Psoas muscle (tissue), 8 donors: Measurements from ENCODE around the gene TOP1. TPM values are rescaled to one million over a fixed set of nuclear protein-coding genes. Genes with fewer than 3 reads are reported as not detected.

Source experiments
- ATAC-seq, 4 donors: fragments of 200-7000 bp; cut with Tn5 transposase; one replicate each; pipeline ENCODE4 v1.9.1; 2020; ENCODE audit warnings: moderate library complexity in 3 of 4, mild to moderate bottlenecking in 2 of 4
- DNase-seq, 2 donors: peaks; one replicate each; pipeline ENCODE4 v3.0.0-alpha.2; 2020
- H3K27ac ChIP-seq: fragments of 200-600 bp; one replicate; pipeline ENCODE4 v1.8.0; 2022
- H3K27me3 ChIP-seq, 3 donors: fragments of 200-600 bp in 1 of 3; one replicate each; pipeline versions ENCODE4 v1.6.1 to v1.8.0; 2013 to 2022; ENCODE audit warnings: low read length in 2 of 3, mild to moderate bottlenecking in 2 of 3, moderate library complexity in 1 of 3; ENCODE audit not compliant: insufficient read depth in 3 of 3
- H3K36me3 ChIP-seq, 2 donors: fragments of 200-600 bp in 1 of 2; one replicate each; pipeline versions ENCODE4 v1.6.1 to v1.8.0; 2013 to 2022; ENCODE audit warnings: low read depth in 1 of 2, mild to moderate bottlenecking in 1 of 2, moderate library complexity in 1 of 2; ENCODE audit not compliant: insufficient read depth in 1 of 2
- H3K4me1 ChIP-seq: fragments of 200-600 bp; one replicate; pipeline ENCODE4 v1.8.0; 2022
- H3K4me3 ChIP-seq: fragments of 200-600 bp; one replicate; pipeline ENCODE4 v1.8.0; 2022; ENCODE audit warnings: mild to moderate bottlenecking
- H3K9me3 ChIP-seq: fragments of 200-600 bp; one replicate; pipeline ENCODE4 v1.8.0; 2022
- WGBS, 3 donors: extraction: QIAGEN DNeasy Blood & Tissue Kit; methylation state at CpG; one replicate each; pipeline versions ENCODE4 v1.1.6 to v1.1.7; 2013; 5-methylcytosine and 5-hydroxymethylcytosine counted together
- intact Hi-C, 2 donors: fragments of 100-400 bp; cut with DNase I; formaldehyde crosslinking; loops; one replicate each; pipeline versions ENCODE4 v1.11.0 to v1.14.2; 2022
- polyA plus RNA-seq, 3 donors: library from polyadenylated mRNA; stranded (reverse); fragments of 200-250 nt; gene quantifications; one replicate each; pipeline ENCODE4 v1.2.3, GENCODE V29; 2013
- total RNA-seq, 4 donors: library from RNA; stranded (reverse); fragmentation: NEBNext Ultra II Directional in 2 of 4; extraction: Animal tissue kit (Norgen Biotek cat#: 25700) in 2 of 4; gene quantifications; one replicate each; pipeline versions ENCODE4 v1.2.1 to v1.2.4, GENCODE V29; 2021 to 2023
- TF ChIP-seq, protein P1 (sequence below): fragments of 200-600 bp; IDR thresholded peaks from one replicate; pipeline ENCODE4 v1.8.0; 2022; ENCODE audit warnings: antibody characterized with exemption
- donor health status: healthy with polysubstance abuse.
- donor health status: DM: no; HTN: no; CAD: no; lungs with moderate emphysema.
- donor health status: Bipolar disorder and iron deficiency.
- donor health status: healthy.
- donor health status: DM: yes; HTN: yes; CAD: no.
- donor health status: DM: no; HTN: no; CAD: no.
- donor health status: DM: no; HTN: no; CAD: no.
- donor health status: DM: yes; HTN: yes; CAD: no.

TOP1 gene
- total and polyA plus RNA-seq, 7 donors, result 10.6 to 30.7 (median 22.2) TPM

DNA sequence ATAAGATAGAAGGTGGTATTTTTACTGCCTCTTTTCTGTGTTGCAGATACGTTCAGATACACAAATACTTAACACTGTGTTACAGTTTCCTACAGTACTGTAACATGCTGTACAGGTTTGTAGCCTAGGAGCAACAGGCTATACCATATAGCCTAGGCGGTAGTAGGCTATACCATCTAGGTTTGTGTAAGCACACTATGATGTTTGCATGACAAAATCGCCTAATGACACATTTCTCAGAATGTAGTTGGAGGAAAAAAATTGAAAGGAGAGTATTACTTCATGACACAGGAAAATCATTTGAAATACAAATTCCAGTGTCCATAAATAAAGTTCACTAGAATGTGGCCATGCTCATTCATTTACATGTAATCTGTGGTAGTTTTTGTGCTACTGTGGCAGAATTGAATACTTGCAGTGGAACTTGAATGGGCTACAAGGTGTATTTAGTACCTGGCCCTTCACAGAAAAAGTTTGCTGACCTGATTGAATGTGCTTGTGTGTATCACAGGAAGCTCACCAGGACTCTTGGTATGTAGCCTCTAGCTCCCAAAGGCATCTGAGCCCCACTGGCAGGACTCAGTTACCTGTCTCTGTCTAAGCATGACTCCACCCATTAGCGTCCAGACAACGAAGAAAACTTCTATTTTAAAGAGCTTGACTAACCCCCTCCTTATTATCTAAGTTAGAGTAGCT lies 18.8 kb downstream of the TOP1 start:
- DNase-seq (no peak), ATAC-seq (peak; percentile 4 to 44 (median 22))
- intact Hi-C loops, result no loop called here
- Histone ChIP-seq H3K9me3 (no peaks in the 10 kb centered on the region), H3K4me3 (peak overlapping the region; percentile 40), H3K27ac (peak overlapping the region; percentile 14), H3K4me1 (peaks cover 73% of the 10 kb centered on the region), H3K36me3 (no peaks in the 10 kb centered on the region), H3K27me3 (no peaks in the 10 kb centered on the region)
- WGBS, 3 donors, result 44 to 49% (median 49%) methylated on average over 5 of the region's 5 CpGs
- TF ChIP-seq, protein P1, sequence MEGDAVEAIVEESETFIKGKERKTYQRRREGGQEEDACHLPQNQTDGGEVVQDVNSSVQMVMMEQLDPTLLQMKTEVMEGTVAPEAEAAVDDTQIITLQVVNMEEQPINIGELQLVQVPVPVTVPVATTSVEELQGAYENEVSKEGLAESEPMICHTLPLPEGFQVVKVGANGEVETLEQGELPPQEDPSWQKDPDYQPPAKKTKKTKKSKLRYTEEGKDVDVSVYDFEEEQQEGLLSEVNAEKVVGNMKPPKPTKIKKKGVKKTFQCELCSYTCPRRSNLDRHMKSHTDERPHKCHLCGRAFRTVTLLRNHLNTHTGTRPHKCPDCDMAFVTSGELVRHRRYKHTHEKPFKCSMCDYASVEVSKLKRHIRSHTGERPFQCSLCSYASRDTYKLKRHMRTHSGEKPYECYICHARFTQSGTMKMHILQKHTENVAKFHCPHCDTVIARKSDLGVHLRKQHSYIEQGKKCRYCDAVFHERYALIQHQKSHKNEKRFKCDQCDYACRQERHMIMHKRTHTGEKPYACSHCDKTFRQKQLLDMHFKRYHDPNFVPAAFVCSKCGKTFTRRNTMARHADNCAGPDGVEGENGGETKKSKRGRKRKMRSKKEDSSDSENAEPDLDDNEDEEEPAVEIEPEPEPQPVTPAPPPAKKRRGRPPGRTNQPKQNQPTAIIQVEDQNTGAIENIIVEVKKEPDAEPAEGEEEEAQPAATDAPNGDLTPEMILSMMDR, result no peak

DNA sequence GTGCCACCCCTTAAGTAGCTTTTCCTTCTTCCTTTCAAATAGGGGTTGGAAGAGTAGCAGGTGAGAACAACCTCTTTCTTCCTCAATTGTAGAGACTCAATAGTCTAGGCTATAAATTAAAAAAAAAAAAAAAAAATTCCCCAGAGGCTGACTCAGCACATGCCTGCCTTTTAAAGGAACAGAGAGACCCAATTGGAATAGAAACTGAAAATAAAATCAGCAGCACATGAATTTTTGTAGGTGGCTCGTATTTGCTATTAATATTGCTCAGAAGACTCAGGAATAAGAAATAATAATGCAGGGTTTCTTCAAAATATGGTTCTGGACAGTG lies 19.3 kb downstream of the TOP1 start:
- Histone ChIP-seq H3K36me3 (no peaks in the 10 kb centered on the region), H3K27me3 (no peaks in the 10 kb centered on the region), H3K27ac (peak overlapping the region; percentile 14), H3K4me3 (peak overlapping the region; percentile 40), H3K9me3 (no peaks in the 10 kb centered on the region), H3K4me1 (peaks cover 78% of the 10 kb centered on the region)
- TF ChIP-seq, protein P1, result no peak
- intact Hi-C loops, result loop anchor here in 1 of 2 donors (2.0 kb wide), 1 partner anchor 19 kb away; the partner anchor contains the start of gene TOP1
- DNase-seq (no peak), ATAC-seq (peak; percentile 14 to 47 (median 28))
- WGBS, 3 donors, result 13 to 29% (median 23%) methylated on average over 1 of the region's 1 CpG

DNA sequence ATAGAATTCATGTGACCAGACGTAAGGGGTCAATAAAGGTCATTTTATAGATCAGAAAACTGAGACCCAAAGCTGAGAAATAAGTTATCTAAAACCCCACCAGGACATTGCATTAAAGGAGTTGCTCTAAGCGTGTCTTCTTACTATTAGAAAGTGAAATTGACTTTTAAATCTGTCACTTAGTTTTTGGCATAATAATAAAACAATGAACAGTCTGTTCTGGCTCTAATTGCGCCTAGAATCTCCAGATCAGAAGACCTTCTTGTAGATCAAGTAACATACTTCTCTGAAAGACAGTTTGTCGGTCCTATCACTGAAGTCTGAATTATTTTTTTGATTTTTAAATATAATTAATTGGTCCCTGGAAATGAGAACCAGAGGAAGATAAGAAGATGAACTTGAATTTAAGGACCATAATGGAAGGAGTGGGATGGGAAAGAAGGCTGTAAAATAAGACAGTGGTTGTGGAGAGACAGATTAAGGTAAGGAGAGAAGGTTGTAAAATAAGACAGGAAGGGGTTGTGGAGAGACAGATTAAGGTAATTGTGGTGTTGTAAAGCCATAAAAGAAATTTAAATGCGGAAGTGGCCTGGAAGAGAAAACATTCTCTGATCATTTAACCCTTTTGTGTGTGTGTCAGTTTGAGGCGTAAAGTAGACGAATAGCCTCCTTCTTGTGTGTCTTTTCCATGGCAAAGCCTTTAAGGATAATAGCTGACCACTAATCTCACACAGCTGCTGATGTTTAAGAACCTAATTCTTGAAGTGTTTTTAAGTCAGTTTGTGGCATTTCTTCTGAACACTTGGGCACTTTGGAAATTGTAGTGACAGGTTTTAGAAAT lies 20.1 kb downstream of the TOP1 start:
- Histone ChIP-seq H3K9me3 (no peaks in the 10 kb centered on the region), H3K27me3 (no peaks in the 10 kb centered on the region), H3K36me3 (no peaks in the 10 kb centered on the region), H3K4me1 (peaks cover 83% of the 10 kb centered on the region), H3K4me3 (peak overlapping the region; percentile 40), H3K27ac (peak overlapping the region; percentile 14)
- WGBS, 3 donors, result 42 to 68% (median 53%) methylated on average over 7 of the region's 7 CpGs
- TF ChIP-seq, protein P1, result no peak
- ATAC-seq (no peak), DNase-seq (no peak)
- intact Hi-C loops, result loop anchor here in 1 of 2 donors (2.0 kb wide), 1 partner anchor 20 kb away; the partner anchor contains the start of gene TOP1

DNA sequence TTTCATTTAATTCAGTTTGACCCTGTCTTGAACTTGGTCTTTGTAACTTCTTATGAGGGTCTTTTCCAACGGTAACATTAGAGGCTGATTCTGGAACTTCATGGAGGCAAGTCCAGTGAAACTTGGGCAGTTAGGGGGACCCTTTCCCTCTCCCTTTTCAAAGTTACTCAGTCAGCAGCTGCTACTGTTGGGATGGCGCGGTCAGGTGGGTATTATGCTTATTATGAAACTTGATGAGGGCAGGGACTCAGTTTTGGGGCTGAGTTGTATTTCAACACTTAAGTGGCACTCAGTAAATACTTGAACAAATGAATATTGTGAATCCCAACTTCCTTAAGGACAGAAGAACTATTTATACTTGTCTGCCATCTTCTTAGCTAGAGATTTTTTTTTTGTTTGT lies 20.8 kb downstream of the TOP1 start:
- Histone ChIP-seq H3K4me3 (no peak overlapping the region), H3K27ac (no peak overlapping the region), H3K9me3 (no peaks in the 10 kb centered on the region), H3K36me3 (no peaks in the 10 kb centered on the region), H3K4me1 (peaks cover 89% of the 10 kb centered on the region), H3K27me3 (no peaks in the 10 kb centered on the region)
- ATAC-seq, result peak in 1 of 4 donors; percentile 29
- 33 to 40% (median 40%) methylated on average over 3 of the region's 3 CpGs for WGBS, 3 donors
- intact Hi-C loops, result loop anchor here in 1 of 2 donors (2.0 kb wide), 1 partner anchor 21 kb away; the partner anchor contains the start of gene TOP1
- no peak for DNase-seq
- TF ChIP-seq, protein P1, result no peak
